ENCODE data around the gene CDH13.

CDH13 gene

DNA sequence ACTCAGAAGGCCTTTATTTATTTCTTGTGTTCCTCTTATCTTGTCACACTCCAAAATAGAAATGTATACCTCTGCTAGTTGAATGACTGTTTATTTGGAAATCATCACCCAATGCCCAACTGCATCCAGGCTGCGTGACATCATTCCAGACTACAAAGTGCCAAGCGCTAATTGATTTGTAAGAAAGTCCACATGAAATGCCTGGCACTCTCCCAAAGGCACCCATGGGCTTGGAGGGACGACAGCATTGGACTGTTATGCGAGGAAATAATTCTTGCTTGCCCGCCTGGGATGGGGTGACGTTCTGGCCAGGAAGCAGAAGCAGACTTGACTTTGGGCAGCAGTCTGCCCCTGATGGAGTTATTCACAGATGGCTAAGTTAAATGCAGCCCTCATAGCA lies 165.9 kb downstream of the CDH13 start:
- CTCF ChIA-PET, result no interaction called here
- DNase-seq (ENCODE audit: extremely low spot score), result no peak
- TF ChIP-seq, protein P1, sequence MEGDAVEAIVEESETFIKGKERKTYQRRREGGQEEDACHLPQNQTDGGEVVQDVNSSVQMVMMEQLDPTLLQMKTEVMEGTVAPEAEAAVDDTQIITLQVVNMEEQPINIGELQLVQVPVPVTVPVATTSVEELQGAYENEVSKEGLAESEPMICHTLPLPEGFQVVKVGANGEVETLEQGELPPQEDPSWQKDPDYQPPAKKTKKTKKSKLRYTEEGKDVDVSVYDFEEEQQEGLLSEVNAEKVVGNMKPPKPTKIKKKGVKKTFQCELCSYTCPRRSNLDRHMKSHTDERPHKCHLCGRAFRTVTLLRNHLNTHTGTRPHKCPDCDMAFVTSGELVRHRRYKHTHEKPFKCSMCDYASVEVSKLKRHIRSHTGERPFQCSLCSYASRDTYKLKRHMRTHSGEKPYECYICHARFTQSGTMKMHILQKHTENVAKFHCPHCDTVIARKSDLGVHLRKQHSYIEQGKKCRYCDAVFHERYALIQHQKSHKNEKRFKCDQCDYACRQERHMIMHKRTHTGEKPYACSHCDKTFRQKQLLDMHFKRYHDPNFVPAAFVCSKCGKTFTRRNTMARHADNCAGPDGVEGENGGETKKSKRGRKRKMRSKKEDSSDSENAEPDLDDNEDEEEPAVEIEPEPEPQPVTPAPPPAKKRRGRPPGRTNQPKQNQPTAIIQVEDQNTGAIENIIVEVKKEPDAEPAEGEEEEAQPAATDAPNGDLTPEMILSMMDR (IDR thresholded peaks at IDR 0.05; ENCODE audit: control extremely low read depth, extremely low read depth, low read depth, missing control alignments), result no peak
- POLR2A ChIA-PET, result no interaction called here

DNA sequence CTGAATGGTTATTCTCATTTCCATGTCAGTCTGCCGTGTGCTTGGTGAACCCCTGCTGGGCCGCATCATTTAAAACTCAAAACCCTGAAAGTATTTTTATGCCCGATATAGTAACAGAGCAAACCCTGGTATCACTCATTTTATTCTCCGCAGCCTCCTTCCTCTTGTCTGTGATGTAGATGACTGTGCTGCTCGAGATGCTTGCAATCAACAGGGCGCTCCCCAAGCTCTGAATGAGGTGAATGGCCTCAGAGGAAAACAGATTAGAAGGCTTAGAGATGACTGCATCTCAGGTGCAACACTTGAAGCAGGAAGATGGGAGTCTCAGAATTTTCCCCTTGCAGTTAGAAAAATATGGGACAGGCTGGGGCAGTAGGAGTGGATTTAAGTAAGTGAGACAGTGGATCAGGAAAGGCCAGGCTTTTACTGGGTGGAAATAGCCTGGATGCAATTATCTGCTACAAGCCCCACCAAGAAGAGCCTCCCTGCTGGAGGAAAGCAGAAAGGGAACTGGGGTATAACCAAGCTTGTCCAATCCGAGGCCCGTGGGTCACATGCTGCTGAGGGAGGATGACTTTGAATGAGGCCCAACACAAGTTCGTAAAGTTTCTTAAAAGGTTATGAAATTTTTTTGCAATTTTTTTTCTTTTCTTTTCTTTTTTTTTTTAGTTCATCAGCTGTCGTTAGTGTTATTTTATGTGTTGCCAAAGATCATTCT lies 166.9 kb downstream of the CDH13 start:
- TF ChIP-seq, protein P1 (IDR thresholded peaks at IDR 0.05; ENCODE audit: control extremely low read depth, extremely low read depth, low read depth, missing control alignments), result no peak
- POLR2A ChIA-PET, result no interaction called here
- no peak for DNase-seq (ENCODE audit: extremely low spot score)
- CTCF ChIA-PET, result interaction anchor here (1.3 kb wide), 1 partner anchor 84 kb away, joined by 3 read pairs; no protein-coding TSS in a partner anchor

DNA sequence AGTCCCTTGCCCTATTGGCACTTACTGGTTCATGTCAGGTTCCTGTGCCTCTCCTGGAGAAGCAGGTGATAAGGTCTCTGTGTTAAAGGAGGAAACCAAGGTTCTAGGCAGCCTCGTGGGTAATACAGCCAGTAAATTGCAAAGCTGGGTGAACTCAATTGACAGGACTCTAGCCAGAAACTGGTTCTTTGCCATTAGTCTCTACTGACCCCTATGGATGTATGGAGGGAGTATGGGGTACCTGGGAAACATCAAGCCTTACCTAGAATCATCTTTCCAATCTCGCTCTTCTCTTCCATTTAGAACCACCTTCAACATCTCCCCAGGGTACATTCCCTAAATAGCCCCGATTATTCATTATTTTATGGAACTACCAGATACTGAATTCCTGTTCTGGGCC lies 169.3 kb downstream of the CDH13 start:
- CTCF ChIA-PET, result interaction anchor here (1.4 kb wide), 2 partner anchors 10 to 144 kb away, joined by 3 to 4 read pairs; no protein-coding TSS in a partner anchor
- POLR2A ChIA-PET, result no interaction called here
- TF ChIP-seq, protein P1 (IDR thresholded peaks at IDR 0.05; ENCODE audit: control extremely low read depth, extremely low read depth, low read depth, missing control alignments), result no peak
- DNase-seq (ENCODE audit: extremely low spot score), result no peak

DNA sequence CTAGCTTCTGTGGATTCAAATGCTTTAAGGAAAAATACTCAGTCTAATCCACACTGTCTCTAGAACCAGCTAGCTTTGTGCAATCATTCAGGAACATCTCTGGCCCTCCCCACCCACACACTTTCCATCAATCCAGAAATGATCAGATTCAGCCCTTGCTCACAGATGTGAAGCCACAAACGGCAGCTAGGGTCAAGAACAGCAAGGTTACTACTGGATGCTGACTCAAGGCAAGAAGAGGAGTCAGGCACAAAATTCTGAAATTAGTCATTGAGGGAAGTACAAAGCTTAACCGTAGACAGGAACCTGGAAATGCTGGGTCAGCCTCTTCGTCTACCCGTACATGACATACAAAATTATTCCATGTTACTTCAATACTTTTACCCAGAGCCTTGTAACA lies 174.6 kb downstream of the CDH13 start:
- TF ChIP-seq, protein P1 (IDR thresholded peaks at IDR 0.05; ENCODE audit: control extremely low read depth, extremely low read depth, low read depth, missing control alignments), result no peak
- POLR2A ChIA-PET, result no interaction called here
- DNase-seq (ENCODE audit: extremely low spot score), result no peak
- CTCF ChIA-PET, result interaction anchor here (0.8 to 1.4 kb wide), 2 partner anchors 108 to 146 kb away, joined by 3 read pairs; no protein-coding TSS in a partner anchor

DNA sequence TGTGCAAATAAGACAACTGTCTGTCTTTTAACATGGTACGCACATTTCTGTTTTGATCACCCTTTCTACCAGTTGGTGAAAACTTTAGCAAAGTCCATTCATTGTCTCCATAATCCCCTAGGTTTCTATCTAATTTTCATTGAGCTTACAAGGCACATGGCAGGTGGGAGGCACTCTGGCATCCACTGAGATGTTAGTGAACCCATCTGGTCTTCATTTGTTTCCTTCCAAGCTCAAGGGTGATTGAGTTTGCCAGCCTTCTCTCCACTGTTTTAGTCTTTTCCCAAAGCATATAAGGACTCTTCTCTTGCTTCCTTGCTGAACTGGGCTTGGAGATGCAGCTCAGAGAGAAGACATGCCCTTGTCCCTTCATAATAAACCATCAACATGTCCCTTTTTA lies 179.1 kb downstream of the CDH13 start:
- POLR2A ChIA-PET, result no interaction called here
- no peak for DNase-seq (ENCODE audit: extremely low spot score)
- CTCF ChIA-PET, result interaction anchor here (1.0 to 1.3 kb wide), 2 partner anchors 9 kb away, joined by 3 to 4 read pairs; no protein-coding TSS in a partner anchor
- TF ChIP-seq, protein P1 (IDR thresholded peaks at IDR 0.05; ENCODE audit: control extremely low read depth, extremely low read depth, low read depth, missing control alignments), result no peak

DNA sequence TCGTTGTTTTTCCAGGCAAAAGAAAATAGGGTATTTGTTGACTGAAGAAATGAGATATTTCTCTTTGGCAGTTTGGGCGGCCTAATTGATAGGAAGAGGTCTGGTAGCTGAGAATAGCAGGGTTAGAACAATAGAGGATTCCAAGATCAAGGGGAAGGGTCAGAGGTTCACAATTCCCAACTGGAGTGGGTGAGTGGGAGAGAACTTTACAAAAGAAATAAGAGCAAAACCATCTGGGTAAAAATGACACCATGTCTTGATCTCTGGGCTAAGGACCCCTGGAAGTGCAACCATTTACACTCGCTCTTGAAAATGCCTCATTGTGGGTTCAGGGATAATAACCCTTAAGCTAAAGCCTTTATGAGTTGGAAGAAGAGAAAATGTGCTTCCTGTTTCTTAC lies 180.5 kb downstream of the CDH13 start:
- CTCF ChIA-PET, result interaction anchor here (0.9 to 1.0 kb wide), 2 partner anchors 24 to 50 kb away, joined by 3 read pairs; no protein-coding TSS in a partner anchor
- TF ChIP-seq, protein P1 (IDR thresholded peaks at IDR 0.05; ENCODE audit: control extremely low read depth, extremely low read depth, low read depth, missing control alignments), result no peak
- POLR2A ChIA-PET, result no interaction called here
- no peak for DNase-seq (ENCODE audit: extremely low spot score)

All from GM10248 (cell line).